B cell (primary cell): ENCODE data around the gene FAM149B1. TPM values are rescaled to one million over a fixed set of nuclear protein-coding genes. Genes with fewer than 3 reads are reported as not detected.
"Not testable (repeated sequence)": the region's sequence is repeated elsewhere in the genome, so short reads cannot be mapped to it uniquely, and the experiment has no call there.

Experiments used
- ATAC-seq: fragments of 200-7000 bp; cut with Tn5 transposase; one replicate; pipeline ENCODE4 v1.10.0; 2021; ENCODE audit warnings: low read depth, mild to moderate bottlenecking, moderate number of reproducible peaks, moderate library complexity
- CTCF ChIA-PET: fragments of 350-600 bp; sonication (Branson Sonifier 250); formaldehyde crosslinking; loops from one replicate; lab custom pipeline; 2021; ENCODE audit warnings: antibody characterized with exemption, inconsistent platforms; lab: Charles Lee
- POLR2A ChIA-PET: fragments of 350-600 bp; sonication (Branson Sonifier 250); formaldehyde crosslinking; loops from one replicate; lab custom pipeline; 2021; ENCODE audit warnings: antibody characterized with exemption; lab: Charles Lee
- DNase-seq: peaks from one replicate; pipeline ENCODE4 v3.0.0; 2013
- H2AFZ ChIP-seq: 2 replicates; pipeline ENCODE4 v1.6.1; 2012; ENCODE audit warnings: mild to moderate bottlenecking, low read depth, low read length; ENCODE audit not compliant: insufficient read depth, poor library complexity, severe bottlenecking
- H3K27ac ChIP-seq, 2 donors: 1 replicate in 1 of 2; 2 replicates in 1 of 2; pipeline ENCODE4 v1.5.1; 2012 to 2013; ENCODE audit warnings: low read length in 2 of 2, mild to moderate bottlenecking in 2 of 2, moderate library complexity in 1 of 2
- H3K27me3 ChIP-seq, 4 experiments: fragments of 200-600 bp in 1 of 4; sonication (generic) in 1 of 4; replicated peaks in 1 of 4; 1 replicate in 2 of 4; 2 replicates in 2 of 4; pipeline versions ENCODE4 v1.6.1 to v1.7.0; 2013 to 2016; ENCODE audit warnings: low read length in 3 of 4, mild to moderate bottlenecking in 2 of 4, mixed read lengths in 1 of 4, moderate library complexity in 1 of 4; ENCODE audit not compliant: insufficient read depth in 4 of 4, control insufficient read depth in 3 of 4; ENCODE audit errors: control extremely low read depth in 1 of 4
- H3K36me3 ChIP-seq, 2 experiments: replicated peaks in 1 of 2; 1 replicate in 1 of 2; 2 replicates in 1 of 2; pipeline versions ENCODE4 v1.6.1 to v1.7.1; 2013; ENCODE audit warnings: low read length in 1 of 2; ENCODE audit not compliant: insufficient read depth in 2 of 2, control insufficient read depth in 1 of 2; ENCODE audit errors: control extremely low read depth in 1 of 2, extremely low read depth in 1 of 2
- H3K4me1 ChIP-seq, 2 donors: fragments of 200-600 bp in 1 of 2; sonication (generic) in 1 of 2; 1 replicate in 1 of 2; 2 replicates in 1 of 2; pipeline versions ENCODE4 v1.5.1 to v1.6.1; 2013 to 2017; ENCODE audit warnings: low read length in 2 of 2; ENCODE audit not compliant: control insufficient read depth in 2 of 2, insufficient read depth in 2 of 2
- H3K4me2 ChIP-seq: replicated peaks from 2 replicates; pipeline ENCODE3; 2012; ENCODE audit warnings: mild to moderate bottlenecking, low read depth, low read length; ENCODE audit not compliant: poor library complexity, severe bottlenecking
- H3K4me3 ChIP-seq, 5 experiments: fragments of 200-600 bp in 1 of 5; sonication (generic) in 1 of 5; 1 replicate in 3 of 5; 2 replicates in 2 of 5; pipeline versions ENCODE4 v1.5.1 to v1.7.0; 2011 to 2016; ENCODE audit warnings: low read length in 4 of 5, mild to moderate bottlenecking in 4 of 5, low read depth in 2 of 5, control low read depth in 1 of 5, moderate library complexity in 1 of 5; ENCODE audit not compliant: insufficient read depth in 1 of 5; ENCODE audit errors: control extremely low read depth in 1 of 5, extremely low read depth in 1 of 5
- H3K79me2 ChIP-seq: fragments of 200-600 bp; sonication (generic); one replicate; pipeline ENCODE4 v1.6.0; 2016; ENCODE audit warnings: low read length; ENCODE audit not compliant: control insufficient read depth, insufficient read depth
- H3K9ac ChIP-seq: fragments of 200-600 bp; sonication (generic); 2 replicates; pipeline ENCODE4 v1.6.1; 2017; ENCODE audit warnings: mild to moderate bottlenecking, low read length, moderate library complexity
- H3K9me3 ChIP-seq, 3 donors: one replicate each; pipeline versions ENCODE4 v1.6.1 to v1.7.1; 2013; ENCODE audit warnings: low read length in 2 of 3; ENCODE audit not compliant: control insufficient read depth in 2 of 3, insufficient read depth in 1 of 3; ENCODE audit errors: control extremely low read depth in 1 of 3
- H4K20me1 ChIP-seq: 2 replicates; pipeline ENCODE4 v1.6.0; 2012; ENCODE audit warnings: mild to moderate bottlenecking, low read length; ENCODE audit not compliant: insufficient read depth, control insufficient read depth, poor library complexity, severe bottlenecking
- H3K27ac Mint-ChIP-seq: one replicate; pipeline ENCODE4 v1.8.0; 2021; ENCODE audit warnings: mixed read lengths
- H3K27me3 Mint-ChIP-seq: one replicate; pipeline ENCODE4 v1.8.0; 2021; ENCODE audit warnings: mixed read lengths
- H3K4me1 Mint-ChIP-seq: one replicate; pipeline ENCODE4 v1.8.0; 2021; ENCODE audit warnings: mixed read lengths
- H3K4me3 Mint-ChIP-seq: one replicate; pipeline ENCODE4 v1.8.0; 2021; ENCODE audit warnings: mixed read lengths
- H3K9me3 Mint-ChIP-seq: one replicate; pipeline ENCODE4 v1.8.0; 2022; ENCODE audit warnings: mixed read lengths; ENCODE audit not compliant: insufficient read depth
- CTCF ChIP-seq: fragments of 200-600 bp; IDR thresholded peaks from one replicate; pipeline ENCODE4 v1.8.0; 2022; ENCODE audit warnings: antibody characterized with exemption, mild to moderate bottlenecking
- EZH2 ChIP-seq: IDR thresholded peaks from 2 replicates; pipeline ENCODE4 v1.6.1; 2012; ENCODE audit warnings: borderline replicate concordance, low read depth, mild to moderate bottlenecking, moderate library complexity, low read length; ENCODE audit not compliant: insufficient read depth, poor library complexity, severe bottlenecking
- WGBS: methylation state at CpG from one replicate; pipeline ENCODE4 v1.1.5; 2013; ENCODE audit warnings: missing lambda C conversion rate; ENCODE audit not compliant: insufficient coverage; 5-methylcytosine and 5-hydroxymethylcytosine counted together
- intact Hi-C: fragments of 100-400 bp; cut with micrococcal nuclease; formaldehyde crosslinking; loops from one replicate; pipeline ENCODE4 v1.10.0; 2022
- polyA plus RNA-seq: library from polyadenylated mRNA; depleted of rRNA; stranded (reverse); fragments of >200 nt; gene quantifications from 2 replicates; pipeline ENCODE4 v1.2.3, GENCODE V29; 2012
- total RNA-seq, 2 donors: library from RNA; stranded (reverse); fragments of 120-200 nt in 1 of 2; gene quantifications; 1 replicate in 1 of 2; 2 replicates in 1 of 2; pipeline versions ENCODE4 v1.2.3 to v1.2.4, GENCODE V29; 2013 to 2022

FAM149B1 gene
- total and polyA plus RNA-seq, 2 donors (not counting 1 experiment from before 2014, with no cell fraction given): 22.5 to 24.3 TPM

GRCh38 chr10:73150633-73151413, 17.1 kb upstream of the FAM149B1 start:
- DNase-seq, H4K20me1 ChIP-seq, POLR2A ChIA-PET, H3K27me3 ChIP-seq, H3K27ac ChIP-seq, H3K27ac Mint-ChIP-seq, H3K9ac ChIP-seq, H3K4me1 Mint-ChIP-seq, intact Hi-C loops, H3K4me1 ChIP-seq, H3K4me2 ChIP-seq, ATAC-seq, H3K4me3 ChIP-seq, H2AFZ ChIP-seq, H3K27me3 Mint-ChIP-seq, H3K4me3 Mint-ChIP-seq, H3K9me3 Mint-ChIP-seq, H3K9me3 ChIP-seq, H3K79me2 ChIP-seq: not testable (repeated sequence)
- WGBS: no CpG with 5 or more reads among the region's 8 CpGs
- CTCF ChIA-PET: interaction anchor here (1.5 kb wide), 1 partner anchor 54 kb away, joined by 6 read pairs; the partner anchor contains the start of gene P4HA1
- peaks cover 8 to 52% of the 10 kb centered on the region in 2 experiments for H3K36me3 ChIP-seq

GRCh38 chr10:73152009-73152408, 15.9 kb upstream of the FAM149B1 start:
- H3K27me3 Mint-ChIP-seq: no peaks in the 10 kb centered on the region
- no peaks in the 10 kb centered on the region for H3K4me1 ChIP-seq
- H4K20me1 ChIP-seq: no peaks in the 10 kb centered on the region
- no CpG with 5 or more reads among the region's 3 CpGs for WGBS
- DNase-seq (no peak), ATAC-seq (no peak)
- no peak overlapping the region for H3K27ac ChIP-seq
- H3K4me1 Mint-ChIP-seq: no peaks in the 10 kb centered on the region
- H3K27ac Mint-ChIP-seq: no peak overlapping the region
- H3K36me3 ChIP-seq: peaks cover 8 to 51% of the 10 kb centered on the region in 2 experiments
- ChIA-PET CTCF (interaction anchor here (0.7 to 1.5 kb wide), 2 partner anchors 56 to 103 kb away, joined by 3 to 6 read pairs; partner anchors contain the start of gene P4HA1), POLR2A (interaction anchor here (0.7 kb wide), 1 partner anchor 695 kb away, joined by 3 read pairs; no protein-coding TSS in a partner anchor)
- no peak overlapping the region for H3K4me3 Mint-ChIP-seq
- TF ChIP-seq CTCF (no peak), EZH2 (no peak)
- H2AFZ ChIP-seq: no peak overlapping the region
- H3K9me3 Mint-ChIP-seq: no peaks in the 10 kb centered on the region
- H3K4me3 ChIP-seq: no peak overlapping the region
- intact Hi-C loops: no loop called here
- no peaks in the 10 kb centered on the region for H3K9me3 ChIP-seq
- no peak overlapping the region for H3K4me2 ChIP-seq
- peaks cover 14% of the 10 kb centered on the region for H3K79me2 ChIP-seq
- no peak overlapping the region for H3K9ac ChIP-seq
- no peaks in the 10 kb centered on the region for H3K27me3 ChIP-seq
